HepG2 (cell line): ENCODE measurements around the gene KLRD1. TPM values are rescaled to one million over a fixed set of nuclear protein-coding genes. Genes with fewer than 3 reads are reported as not detected.

Experiments
- POLR2G ChIP-seq: fragments of 200-400 bp; formaldehyde crosslinking; IDR thresholded peaks from 2 replicates; pipeline ENCODE4 v1.6.1; 2018; ENCODE audit warnings: mild to moderate bottlenecking, low read depth, low read length, moderate library complexity
- SMC3 ChIP-seq: IDR thresholded peaks from 2 replicates; pipeline ENCODE4 v1.6.1; 2011; ENCODE audit warnings: low read length, improper control_type of control experiment
- ZFX ChIP-seq: sonication (generic); formaldehyde crosslinking; IDR thresholded peaks from 2 replicates; pipeline ENCODE4 v1.4.0; 2020; ENCODE audit warnings: mild to moderate bottlenecking, low read depth, missing genetic modification reagents, moderate library complexity
- ZNF350 ChIP-seq: sonication (generic); formaldehyde crosslinking; IDR thresholded peaks from 2 replicates; pipeline ENCODE4 v1.4.0; 2020; ENCODE audit warnings: mild to moderate bottlenecking, low read depth, missing genetic modification reagents, borderline replicate concordance
- ZNF431 ChIP-seq: sonication (generic); formaldehyde crosslinking; IDR thresholded peaks from 2 replicates; pipeline ENCODE4 v1.9.0; 2022; ENCODE audit warnings: missing genetic modification reagents, low read depth, mild to moderate bottlenecking, borderline replicate concordance
- polyA plus RNA-seq, 8 experiments: library from polyadenylated mRNA; depleted of rRNA in 3 of 8; stranded (reverse) in 7 of 8; unstranded in 1 of 8; fragments of >200 nt; fragmentation: Illumina TruSeq in 4 of 8; extraction: Trizol in 4 of 8; gene quantifications; 2 replicates each; pipeline versions ENCODE4 v1.2.1 to v1.2.3, GENCODE V29; 2011 to 2016; ENCODE audit warnings: low read depth in 4 of 8, missing spikeins in 1 of 8, mixed read lengths in 1 of 8; ENCODE audit not compliant: insufficient read depth in 1 of 8
- total RNA-seq, 5 experiments: library from RNA; depleted of rRNA; stranded (reverse); fragments of >200 nt; fragmentation: Illumina TruSeq; extraction: Trizol; gene quantifications; 2 replicates each; pipeline ENCODE4 v1.2.3, GENCODE V29; 2016; ENCODE audit warnings: low read depth in 1 of 5
- TF ChIP-seq, protein P1 (sequence below): sonication (generic); formaldehyde crosslinking; IDR thresholded peaks from 2 replicates; pipeline ENCODE4 v1.5.0; 2020; ENCODE audit warnings: mild to moderate bottlenecking, missing genetic modification reagents, borderline replicate concordance
- TF ChIP-seq, protein P2 (sequence below): sonication (generic); formaldehyde crosslinking; IDR thresholded peaks from 2 replicates; pipeline ENCODE4 v1.9.0; 2022; ENCODE audit warnings: low read depth, missing genetic modification reagents

The KLRD1 gene
- total and polyA plus RNA-seq, 2 of the 13 experiments (the other 11 are each of a cell fraction or from before 2014, with no cell fraction given): 0.01 TPM; not detected in 1

DNA sequence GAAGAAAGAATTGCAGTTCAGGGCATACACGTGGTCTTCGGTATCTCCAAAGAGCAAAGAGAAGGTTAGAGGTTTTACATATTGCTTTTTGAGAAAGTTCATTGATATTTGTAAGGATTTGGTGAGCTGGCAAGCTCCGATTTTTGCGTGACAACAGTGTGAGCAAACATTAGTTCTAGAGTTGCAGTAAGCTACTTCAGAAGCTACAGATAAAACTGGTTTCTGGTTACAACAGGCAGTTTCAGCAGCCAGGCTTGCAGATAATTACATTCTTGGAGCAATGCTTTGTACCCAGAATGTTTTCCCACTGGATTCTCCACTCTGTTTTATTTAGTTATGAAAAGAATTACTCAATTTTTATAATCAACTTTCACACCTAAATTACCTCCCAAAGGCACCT is 54.0 kb downstream of the KLRD1 start (continued):
- TF ChIP-seq, protein P1, sequence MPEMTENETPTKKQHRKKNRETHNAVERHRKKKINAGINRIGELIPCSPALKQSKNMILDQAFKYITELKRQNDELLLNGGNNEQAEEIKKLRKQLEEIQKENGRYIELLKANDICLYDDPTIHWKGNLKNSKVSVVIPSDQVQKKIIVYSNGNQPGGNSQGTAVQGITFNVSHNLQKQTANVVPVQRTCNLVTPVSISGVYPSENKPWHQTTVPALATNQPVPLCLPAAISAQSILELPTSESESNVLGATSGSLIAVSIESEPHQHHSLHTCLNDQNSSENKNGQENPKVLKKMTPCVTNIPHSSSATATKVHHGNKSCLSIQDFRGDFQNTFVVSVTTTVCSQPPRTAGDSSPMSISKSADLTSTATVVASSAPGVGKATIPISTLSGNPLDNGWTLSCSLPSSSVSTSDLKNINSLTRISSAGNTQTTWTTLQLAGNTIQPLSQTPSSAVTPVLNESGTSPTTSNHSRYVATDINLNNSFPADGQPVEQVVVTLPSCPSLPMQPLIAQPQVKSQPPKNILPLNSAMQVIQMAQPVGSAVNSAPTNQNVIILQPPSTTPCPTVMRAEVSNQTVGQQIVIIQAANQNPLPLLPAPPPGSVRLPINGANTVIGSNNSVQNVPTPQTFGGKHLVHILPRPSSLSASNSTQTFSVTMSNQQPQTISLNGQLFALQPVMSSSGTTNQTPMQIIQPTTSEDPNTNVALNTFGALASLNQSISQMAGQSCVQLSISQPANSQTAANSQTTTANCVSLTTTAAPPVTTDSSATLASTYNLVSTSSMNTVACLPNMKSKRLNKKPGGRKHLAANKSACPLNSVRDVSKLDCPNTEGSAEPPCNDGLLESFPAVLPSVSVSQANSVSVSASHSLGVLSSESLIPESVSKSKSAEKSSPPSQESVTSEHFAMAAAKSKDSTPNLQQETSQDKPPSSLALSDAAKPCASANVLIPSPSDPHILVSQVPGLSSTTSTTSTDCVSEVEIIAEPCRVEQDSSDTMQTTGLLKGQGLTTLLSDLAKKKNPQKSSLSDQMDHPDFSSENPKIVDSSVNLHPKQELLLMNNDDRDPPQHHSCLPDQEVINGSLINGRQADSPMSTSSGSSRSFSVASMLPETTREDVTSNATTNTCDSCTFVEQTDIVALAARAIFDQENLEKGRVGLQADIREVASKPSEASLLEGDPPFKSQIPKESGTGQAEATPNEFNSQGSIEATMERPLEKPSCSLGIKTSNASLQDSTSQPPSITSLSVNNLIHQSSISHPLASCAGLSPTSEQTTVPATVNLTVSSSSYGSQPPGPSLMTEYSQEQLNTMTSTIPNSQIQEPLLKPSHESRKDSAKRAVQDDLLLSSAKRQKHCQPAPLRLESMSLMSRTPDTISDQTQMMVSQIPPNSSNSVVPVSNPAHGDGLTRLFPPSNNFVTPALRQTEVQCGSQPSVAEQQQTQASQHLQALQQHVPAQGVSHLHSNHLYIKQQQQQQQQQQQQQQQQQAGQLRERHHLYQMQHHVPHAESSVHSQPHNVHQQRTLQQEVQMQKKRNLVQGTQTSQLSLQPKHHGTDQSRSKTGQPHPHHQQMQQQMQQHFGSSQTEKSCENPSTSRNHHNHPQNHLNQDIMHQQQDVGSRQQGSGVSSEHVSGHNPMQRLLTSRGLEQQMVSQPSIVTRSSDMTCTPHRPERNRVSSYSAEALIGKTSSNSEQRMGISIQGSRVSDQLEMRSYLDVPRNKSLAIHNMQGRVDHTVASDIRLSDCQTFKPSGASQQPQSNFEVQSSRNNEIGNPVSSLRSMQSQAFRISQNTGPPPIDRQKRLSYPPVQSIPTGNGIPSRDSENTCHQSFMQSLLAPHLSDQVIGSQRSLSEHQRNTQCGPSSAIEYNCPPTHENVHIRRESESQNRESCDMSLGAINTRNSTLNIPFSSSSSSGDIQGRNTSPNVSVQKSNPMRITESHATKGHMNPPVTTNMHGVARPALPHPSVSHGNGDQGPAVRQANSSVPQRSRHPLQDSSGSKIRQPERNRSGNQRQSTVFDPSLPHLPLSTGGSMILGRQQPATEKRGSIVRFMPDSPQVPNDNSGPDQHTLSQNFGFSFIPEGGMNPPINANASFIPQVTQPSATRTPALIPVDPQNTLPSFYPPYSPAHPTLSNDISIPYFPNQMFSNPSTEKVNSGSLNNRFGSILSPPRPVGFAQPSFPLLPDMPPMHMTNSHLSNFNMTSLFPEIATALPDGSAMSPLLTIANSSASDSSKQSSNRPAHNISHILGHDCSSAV (CRISPR knock-in tag): no peak
- no peak for TF ChIP-seq ZFX (CRISPR knock-in tag)
- TF ChIP-seq SMC3: no peak
- no peak for TF ChIP-seq POLR2G
- TF ChIP-seq ZNF431: no peak
- TF ChIP-seq, protein P2, sequence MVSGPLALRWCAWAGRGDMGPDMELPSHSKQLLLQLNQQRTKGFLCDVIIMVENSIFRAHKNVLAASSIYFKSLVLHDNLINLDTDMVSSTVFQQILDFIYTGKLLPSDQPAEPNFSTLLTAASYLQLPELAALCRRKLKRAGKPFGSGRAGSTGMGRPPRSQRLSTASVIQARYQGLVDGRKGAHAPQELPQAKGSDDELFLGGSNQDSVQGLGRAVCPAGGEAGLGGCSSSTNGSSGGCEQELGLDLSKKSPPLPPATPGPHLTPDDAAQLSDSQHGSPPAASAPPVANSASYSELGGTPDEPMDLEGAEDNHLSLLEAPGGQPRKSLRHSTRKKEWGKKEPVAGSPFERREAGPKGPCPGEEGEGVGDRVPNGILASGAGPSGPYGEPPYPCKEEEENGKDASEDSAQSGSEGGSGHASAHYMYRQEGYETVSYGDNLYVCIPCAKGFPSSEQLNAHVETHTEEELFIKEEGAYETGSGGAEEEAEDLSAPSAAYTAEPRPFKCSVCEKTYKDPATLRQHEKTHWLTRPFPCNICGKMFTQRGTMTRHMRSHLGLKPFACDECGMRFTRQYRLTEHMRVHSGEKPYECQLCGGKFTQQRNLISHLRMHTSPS (CRISPR knock-in tag): no peak
- no peak for TF ChIP-seq ZNF350
